Upper lobe of left lung (tissue), 6 donors: ENCODE data around the gene PSORS1C2. TPM values are rescaled to one million over a fixed set of nuclear protein-coding genes. Genes with fewer than 3 reads are reported as not detected.
"Not testable (repeated sequence)": the region's sequence is repeated elsewhere in the genome, so short reads cannot be mapped to it uniquely, and the experiment has no call there.

Source experiments
- ATAC-seq, 2 donors: fragments of 200-7000 bp; cut with Tn5 transposase; one replicate each; pipeline ENCODE4 v1.9.1; 2022; ENCODE audit warnings: mild to moderate bottlenecking in 2 of 2, moderate library complexity in 2 of 2; ENCODE audit not compliant: low FRiP score in 2 of 2
- DNase-seq, 2 donors: peaks; one replicate each; pipeline ENCODE4 v3.0.0-alpha.2; 2019 to 2020
- H3K27ac ChIP-seq, 4 donors: fragments of 200-600 bp; sonication (generic); one replicate each; pipeline ENCODE4 v1.5.1; 2016 to 2019
- H3K27me3 ChIP-seq, 4 donors: fragments of 200-600 bp; sonication (generic); one replicate each; pipeline ENCODE4 v1.5.1; 2017 to 2019
- H3K36me3 ChIP-seq, 4 donors: fragments of 200-600 bp; sonication (generic); one replicate each; pipeline ENCODE4 v1.5.1; 2016 to 2019
- H3K4me1 ChIP-seq, 4 donors: fragments of 200-600 bp; sonication (generic); one replicate each; pipeline ENCODE4 v1.5.1; 2018 to 2019
- H3K4me3 ChIP-seq, 4 donors: fragments of 200-600 bp; sonication (generic); one replicate each; pipeline ENCODE4 v1.5.1; 2017 to 2019; ENCODE audit warnings: mild to moderate bottlenecking in 2 of 4, moderate library complexity in 1 of 4
- H3K9me3 ChIP-seq, 4 donors: fragments of 200-600 bp; sonication (generic); one replicate each; pipeline ENCODE4 v1.5.1; 2018 to 2019
- EP300 ChIP-seq, 4 donors: sonication (generic); formaldehyde crosslinking; IDR thresholded peaks; one replicate each; pipeline ENCODE4 v1.5.1; 2017; ENCODE audit warnings: antibody characterized with exemption in 4 of 4, control low read depth in 2 of 4
- POLR2A ChIP-seq, 4 donors: fragments of 450-650 bp; IDR thresholded peaks; one replicate each; pipeline ENCODE4 v1.5.1; 2016 to 2017; ENCODE audit warnings: antibody characterized with exemption in 4 of 4, mild to moderate bottlenecking in 2 of 4
- POLR2AphosphoS5 ChIP-seq, 2 donors: sonication (generic); formaldehyde crosslinking; IDR thresholded peaks; one replicate each; pipeline ENCODE4 v1.5.1; 2017; ENCODE audit warnings: antibody characterized with exemption in 2 of 2
- WGBS, 2 donors: methylation state at CpG; one replicate each; pipeline ENCODE4 v1.1.5; 2017 to 2018; 5-methylcytosine and 5-hydroxymethylcytosine counted together
- total RNA-seq, 6 donors: library from RNA; depleted of rRNA in 4 of 6; stranded (reverse); fragments of >200 nt in 4 of 6; gene quantifications; one replicate each; pipeline versions ENCODE4 v1.1.0 to v1.2.1, GENCODE V29; 2016 to 2021
- TF ChIP-seq, protein P1 (sequence below), 6 experiments: fragments of 450-650 bp in 4 of 6; fragments of 200-600 bp in 2 of 6; sonication (generic) in 2 of 6; IDR thresholded peaks; one replicate each; pipeline ENCODE4 v1.5.1; 2016 to 2019; ENCODE audit warnings: antibody characterized with exemption in 6 of 6
- donor health status: DM: no; HTN: no; CAD: no; lungs with moderate emphysema.
- donor health status: DM: no; HTN: yes; CAD: no; lungs with severe emphysema.

Gene PSORS1C2
- not detected for total RNA-seq

DNA sequence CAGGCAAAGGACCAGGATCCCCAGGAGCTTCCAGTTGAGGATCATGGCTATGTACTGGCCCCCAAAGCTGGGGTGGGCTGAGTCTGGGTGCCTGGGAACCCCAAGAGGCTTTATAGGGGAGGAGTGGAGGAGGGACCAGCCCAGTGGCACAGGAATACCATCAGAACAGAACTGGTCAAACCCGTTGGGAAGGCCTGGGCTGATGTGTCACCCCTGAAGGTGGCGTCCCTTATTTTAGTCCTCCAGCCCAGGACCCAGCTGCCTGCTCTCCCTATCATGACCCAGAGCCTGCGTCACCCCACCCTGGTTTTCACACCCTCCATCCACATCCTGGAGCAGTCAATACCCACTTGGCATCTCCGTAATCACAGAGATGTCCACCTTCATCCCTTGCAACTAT lies at the start of gene PSORS1C2:
TSS of gene PSORS1C2 (minus strand) at position 85 of the 400 bp plus-strand sequence. CDS start at position 45, 40 bp downstream.
- Histone ChIP-seq H3K4me1 (peaks cover 10 to 18% (median 13%) of the 10 kb centered on the region in 4 donors), H3K27ac (peak within 1 kb of the TSS in 1 of 4 donors; percentile 5), H3K27me3 (no peaks in the 10 kb centered on the region), H3K36me3 (peaks cover 0 to 2% (median 0%) of the 10 kb centered on the region in 4 donors), H3K9me3 (no peaks in the 10 kb centered on the region), H3K4me3 (no peak within 1 kb of the TSS)
- ATAC-seq (no peak), DNase-seq (no peak)
- TF ChIP-seq, protein P1, sequence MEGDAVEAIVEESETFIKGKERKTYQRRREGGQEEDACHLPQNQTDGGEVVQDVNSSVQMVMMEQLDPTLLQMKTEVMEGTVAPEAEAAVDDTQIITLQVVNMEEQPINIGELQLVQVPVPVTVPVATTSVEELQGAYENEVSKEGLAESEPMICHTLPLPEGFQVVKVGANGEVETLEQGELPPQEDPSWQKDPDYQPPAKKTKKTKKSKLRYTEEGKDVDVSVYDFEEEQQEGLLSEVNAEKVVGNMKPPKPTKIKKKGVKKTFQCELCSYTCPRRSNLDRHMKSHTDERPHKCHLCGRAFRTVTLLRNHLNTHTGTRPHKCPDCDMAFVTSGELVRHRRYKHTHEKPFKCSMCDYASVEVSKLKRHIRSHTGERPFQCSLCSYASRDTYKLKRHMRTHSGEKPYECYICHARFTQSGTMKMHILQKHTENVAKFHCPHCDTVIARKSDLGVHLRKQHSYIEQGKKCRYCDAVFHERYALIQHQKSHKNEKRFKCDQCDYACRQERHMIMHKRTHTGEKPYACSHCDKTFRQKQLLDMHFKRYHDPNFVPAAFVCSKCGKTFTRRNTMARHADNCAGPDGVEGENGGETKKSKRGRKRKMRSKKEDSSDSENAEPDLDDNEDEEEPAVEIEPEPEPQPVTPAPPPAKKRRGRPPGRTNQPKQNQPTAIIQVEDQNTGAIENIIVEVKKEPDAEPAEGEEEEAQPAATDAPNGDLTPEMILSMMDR (IDR thresholded peaks at IDR 0.05) = no peak
- TF ChIP-seq POLR2AphosphoS5 (IDR thresholded peaks at IDR 0.05) = no peak
- no peak for TF ChIP-seq EP300 (IDR thresholded peaks at IDR 0.05)
- TF ChIP-seq POLR2A (IDR thresholded peaks at IDR 0.05) = no peak
- WGBS, 2 donors = 77 to 94% methylated on average over 4 of the region's 4 CpGs

DNA sequence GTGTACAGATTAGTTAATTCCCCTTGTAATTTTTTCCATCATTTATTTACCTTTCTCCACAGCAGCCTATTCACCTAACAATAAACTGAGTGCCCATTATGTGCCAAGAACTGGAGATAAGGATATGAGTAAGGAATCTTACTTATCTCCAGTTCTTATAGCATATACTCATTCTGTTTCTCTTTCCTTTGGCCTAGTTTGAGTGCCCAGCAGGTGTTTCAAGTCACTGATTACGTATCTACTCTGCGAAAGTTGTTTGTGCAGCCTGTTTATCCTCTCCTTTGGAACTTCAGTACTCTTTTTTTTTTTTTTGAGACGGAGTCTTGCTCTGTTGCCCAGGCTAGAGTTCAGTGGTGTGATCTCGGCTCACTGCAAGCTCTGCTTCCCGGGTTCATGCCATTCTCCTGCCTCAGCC lies 48.9 kb upstream of the PSORS1C2 start:
- Histone ChIP-seq H3K4me1 (peaks cover 0 to 10% (median 2%) of the 10 kb centered on the region in 4 donors), H3K27me3 (no peaks in the 10 kb centered on the region), H3K4me3 (no peak overlapping the region), H3K9me3 (no peaks in the 10 kb centered on the region), H3K27ac (peak overlapping the region in 1 of 4 donors; percentile 84), H3K36me3 (no peaks in the 10 kb centered on the region)
- no peak for ATAC-seq
- no peak for DNase-seq
- WGBS, 2 donors = 60 to 66% methylated on average over 5 of the region's 5 CpGs
- TF ChIP-seq, protein P1 (IDR thresholded peaks at IDR 0.05) = no peak
- TF ChIP-seq POLR2AphosphoS5 (IDR thresholded peaks at IDR 0.05) (no peak), POLR2A (IDR thresholded peaks at IDR 0.05) (no peak)

DNA sequence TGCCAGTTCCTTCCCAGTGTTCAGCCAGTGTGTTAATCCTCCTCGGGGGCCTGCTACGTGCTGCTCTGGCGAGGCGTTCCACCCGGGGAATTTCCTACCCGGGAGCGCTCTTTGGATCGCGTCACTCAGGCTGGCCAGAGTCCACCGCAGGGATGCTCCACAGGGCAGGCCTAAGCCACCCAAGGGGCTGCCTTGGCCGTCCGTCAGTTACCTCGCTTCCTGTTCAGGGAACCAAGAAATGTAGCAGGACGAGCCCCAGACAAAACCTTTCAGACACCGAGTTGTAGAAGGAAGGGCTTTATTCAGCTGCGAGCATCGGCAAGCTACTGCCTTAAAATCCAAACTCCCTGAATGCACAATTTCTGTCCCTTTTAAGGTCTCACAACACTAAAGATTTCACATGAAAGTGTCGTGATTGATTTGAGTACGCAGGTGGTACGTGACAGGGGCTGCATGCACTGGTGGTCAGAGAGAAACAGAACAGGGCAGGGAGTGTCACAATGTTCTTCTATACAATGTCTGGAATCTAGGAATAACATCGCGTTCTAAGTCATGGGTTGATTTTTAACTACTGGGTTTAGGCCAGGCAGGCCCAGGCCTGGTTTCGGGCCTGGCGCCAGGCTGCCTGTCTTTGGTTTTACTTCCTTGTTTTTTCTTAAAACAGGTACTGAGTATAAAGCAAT lies 47.3 kb upstream of the PSORS1C2 start:
- WGBS, 2 donors = 68 to 75% methylated on average over 21 to 24 of the region's 24 CpGs
- no peaks in the 10 kb centered on the region for H3K9me3 ChIP-seq
- H3K27ac ChIP-seq = peak overlapping the region; percentile 73 to 84 (median 78)
- H3K4me3 ChIP-seq = peak overlapping the region; percentile 4 to 38 (median 22)
- peak; percentile 58 to 61 for DNase-seq
- no peak for ATAC-seq
- H3K36me3 ChIP-seq = no peaks in the 10 kb centered on the region
- TF ChIP-seq POLR2A (IDR thresholded peaks at IDR 0.05) = peak in 1 of 4 donors; percentile 33
- TF ChIP-seq, protein P1 (IDR thresholded peaks at IDR 0.05) = no peak
- peak in 1 of 2 donors; percentile 31 for TF ChIP-seq POLR2AphosphoS5 (IDR thresholded peaks at IDR 0.05)
- H3K27me3 ChIP-seq = no peaks in the 10 kb centered on the region
- H3K4me1 ChIP-seq = peaks cover 0 to 10% (median 2%) of the 10 kb centered on the region in 4 donors

DNA sequence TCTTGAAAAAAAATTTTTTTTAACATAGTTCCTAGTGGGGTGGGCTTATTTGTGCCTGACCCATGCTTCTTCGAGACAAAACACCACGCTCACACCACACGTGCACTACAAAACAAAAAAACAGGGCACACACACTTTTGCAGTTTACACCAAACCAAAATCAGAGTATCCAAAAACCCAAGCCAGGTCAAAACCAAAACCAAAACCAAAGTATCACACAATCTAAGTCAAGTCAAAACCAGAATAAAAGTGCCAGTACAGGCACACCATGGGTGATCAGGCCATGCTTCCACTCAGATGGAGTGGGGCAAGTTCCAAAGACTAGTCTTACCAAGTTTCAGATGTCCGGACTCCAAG lies 46.8 kb upstream of the PSORS1C2 start:
- DNase-seq, H3K36me3 ChIP-seq, ATAC-seq, H3K27me3 ChIP-seq, H3K9me3 ChIP-seq: not testable (repeated sequence)
- Histone ChIP-seq H3K27ac (peak overlapping the region; percentile 73 to 84 (median 78)), H3K4me1 (peaks cover 0 to 13% (median 2%) of the 10 kb centered on the region in 4 donors), H3K4me3 (peak overlapping the region; percentile 4 to 38 (median 22))
- WGBS, 2 donors = 60 to 67% methylated on average over 4 of the region's 4 CpGs

DNA sequence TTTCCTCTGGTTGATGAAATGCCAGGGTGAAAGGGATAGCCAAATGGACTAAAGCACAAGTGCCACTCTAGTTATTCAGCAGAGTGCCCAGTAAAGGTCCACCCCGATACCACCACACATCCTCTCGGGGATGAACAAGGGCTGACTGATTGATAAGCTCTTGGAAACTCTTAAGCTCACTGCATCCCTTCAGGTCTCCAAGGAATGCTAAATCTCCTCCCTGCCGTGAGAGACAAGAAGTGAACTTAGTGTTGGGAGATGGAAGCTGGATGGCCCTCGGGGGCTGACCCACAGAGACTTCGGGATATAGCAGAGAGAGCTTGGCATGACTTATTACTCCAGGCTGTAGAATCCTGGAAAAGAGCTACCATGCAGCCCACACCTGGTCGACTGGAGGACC lies 45.0 kb upstream of the PSORS1C2 start:
- Histone ChIP-seq H3K4me1 (peaks cover 0 to 22% (median 3%) of the 10 kb centered on the region in 4 donors), H3K4me3 (peak overlapping the region in 1 of 4 donors; percentile 5)
- not testable (repeated sequence) for H3K36me3 ChIP-seq, H3K27me3 ChIP-seq, H3K9me3 ChIP-seq, H3K27ac ChIP-seq, ATAC-seq, DNase-seq
- WGBS, 2 donors = 81 to 83% methylated on average over 6 of the region's 6 CpGs

DNA sequence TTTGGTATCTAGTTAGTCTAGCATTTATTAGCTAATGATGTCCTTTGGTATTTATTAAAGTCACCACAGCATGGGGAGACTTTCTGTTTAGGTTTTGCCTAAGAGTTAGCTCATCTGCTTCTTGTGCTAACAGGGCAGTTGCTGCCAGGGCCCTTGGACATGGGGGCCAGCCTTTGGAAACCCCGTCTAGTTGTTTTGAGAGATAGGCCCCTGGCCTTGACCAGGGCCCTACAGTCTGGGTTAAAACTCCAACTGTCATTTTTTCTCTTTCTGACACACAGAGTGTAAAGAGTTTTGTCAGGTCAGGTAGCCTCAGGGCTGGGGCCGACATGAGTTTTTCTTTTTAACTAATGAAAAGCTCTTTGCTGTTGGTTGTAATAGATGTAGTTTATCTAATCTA lies 44.4 kb upstream of the PSORS1C2 start:
- not testable (repeated sequence) for H3K27me3 ChIP-seq, H3K9me3 ChIP-seq, ATAC-seq, H3K36me3 ChIP-seq, DNase-seq, H3K27ac ChIP-seq, H3K4me3 ChIP-seq
- WGBS, 2 donors = 50 to 74% methylated on average over 2 of the region's 2 CpGs
- peaks cover 0 to 28% (median 6%) of the 10 kb centered on the region in 4 donors for H3K4me1 ChIP-seq
